Neural progenitor cell (in vitro differentiated cells): ENCODE data around the gene CPOX. TPM values are rescaled to one million over a fixed set of nuclear protein-coding genes. Genes with fewer than 3 reads are reported as not detected.

Experiments used
- DNase-seq: peaks from one replicate; pipeline ENCODE4 v3.0.0-alpha.2; 2016; ENCODE audit warnings: low spot score
- H2AFZ ChIP-seq: fragments of 200-600 bp; sonication (generic); replicated peaks from 2 replicates; pipeline ENCODE4 v1.6.1; 2016; ENCODE audit warnings: antibody characterized with exemption
- H3F3A ChIP-seq: fragments of 200-600 bp; sonication (generic); 2 replicates; pipeline ENCODE4 v1.6.1; 2016; ENCODE audit warnings: antibody characterized with exemption, low read depth
- H3K27ac ChIP-seq: fragments of 200-600 bp; sonication (generic); 2 replicates; pipeline ENCODE4 v1.5.1; 2016; ENCODE audit warnings: mild to moderate bottlenecking
- H3K27me3 ChIP-seq: fragments of 200-600 bp; sonication (generic); 2 replicates; pipeline ENCODE4 v1.6.1; 2016; ENCODE audit warnings: mild to moderate bottlenecking, moderate library complexity
- H3K36me3 ChIP-seq: fragments of 200-600 bp; sonication (generic); 2 replicates; pipeline ENCODE4 v1.5.1; 2016
- H3K4me1 ChIP-seq: fragments of 200-600 bp; sonication (generic); 2 replicates; pipeline ENCODE4 v1.6.1; 2016; ENCODE audit warnings: mixed run types
- H3K4me2 ChIP-seq: fragments of 200-600 bp; sonication (generic); 2 replicates; pipeline ENCODE4 v1.6.1; 2016
- H3K4me3 ChIP-seq: fragments of 200-600 bp; sonication (generic); 2 replicates; pipeline ENCODE4 v1.5.1; 2016
- H3K79me2 ChIP-seq: fragments of 200-600 bp; sonication (generic); 2 replicates; pipeline ENCODE4 v1.6.1; 2016; ENCODE audit warnings: low read depth
- H3K9ac ChIP-seq: fragments of 200-600 bp; sonication (generic); 2 replicates; pipeline ENCODE4 v1.6.1; 2016
- H3K9me3 ChIP-seq: fragments of 200-600 bp; sonication (generic); 2 replicates; pipeline ENCODE4 v1.5.1; 2016; ENCODE audit warnings: low read depth
- H4K20me1 ChIP-seq: fragments of 200-600 bp; sonication (generic); 2 replicates; pipeline ENCODE4 v1.6.1; 2016; ENCODE audit warnings: low read depth
- H3K27ac Mint-ChIP-seq: 3 replicates; pipeline ENCODE4 v1.8.0; 2021; ENCODE audit warnings: mixed read lengths
- H3K27me3 Mint-ChIP-seq: 2 replicates; pipeline ENCODE4 v1.8.0; 2022; ENCODE audit warnings: low read depth, mild to moderate bottlenecking, inconsistent platforms, moderate library complexity, mixed read lengths; ENCODE audit not compliant: insufficient read depth
- H3K36me3 Mint-ChIP-seq: 3 replicates; pipeline ENCODE4 v1.8.0; 2021; ENCODE audit warnings: mixed read lengths
- H3K4me1 Mint-ChIP-seq: 3 replicates; pipeline ENCODE4 v1.8.0; 2021; ENCODE audit warnings: mixed read lengths
- H3K4me3 Mint-ChIP-seq: 3 replicates; pipeline ENCODE4 v1.8.0; 2021; ENCODE audit warnings: mild to moderate bottlenecking, moderate library complexity, mixed read lengths
- H3K9me3 Mint-ChIP-seq: 3 replicates; pipeline ENCODE4 v1.8.0; 2020; ENCODE audit warnings: mixed read lengths
- EZH2 ChIP-seq: fragments of 200-600 bp; sonication (generic); IDR thresholded peaks from 2 replicates; pipeline ENCODE4 v1.6.1; 2017; ENCODE audit warnings: antibody characterized with exemption, mild to moderate bottlenecking, moderate library complexity
- EZH2phosphoT487 ChIP-seq: fragments of 200-600 bp; sonication (generic); IDR thresholded peaks from 2 replicates; pipeline ENCODE4 v1.6.1; 2017; ENCODE audit warnings: antibody characterized with exemption
- total RNA-seq: library from RNA; depleted of rRNA; stranded (reverse); fragments of >200 nt; gene quantifications from 2 replicates; pipeline ENCODE4 v1.2.3, GENCODE V29; 2015; ENCODE audit warnings: low replicate concordance
- TF ChIP-seq, protein P1 (sequence below): fragments of 200-600 bp; sonication (generic); IDR thresholded peaks from 2 replicates; pipeline ENCODE4 v1.5.1; 2017; ENCODE audit warnings: antibody characterized with exemption, mild to moderate bottlenecking

The CPOX gene
- total RNA-seq, 1 donor from 2014 or later = 31.3 TPM

DNA sequence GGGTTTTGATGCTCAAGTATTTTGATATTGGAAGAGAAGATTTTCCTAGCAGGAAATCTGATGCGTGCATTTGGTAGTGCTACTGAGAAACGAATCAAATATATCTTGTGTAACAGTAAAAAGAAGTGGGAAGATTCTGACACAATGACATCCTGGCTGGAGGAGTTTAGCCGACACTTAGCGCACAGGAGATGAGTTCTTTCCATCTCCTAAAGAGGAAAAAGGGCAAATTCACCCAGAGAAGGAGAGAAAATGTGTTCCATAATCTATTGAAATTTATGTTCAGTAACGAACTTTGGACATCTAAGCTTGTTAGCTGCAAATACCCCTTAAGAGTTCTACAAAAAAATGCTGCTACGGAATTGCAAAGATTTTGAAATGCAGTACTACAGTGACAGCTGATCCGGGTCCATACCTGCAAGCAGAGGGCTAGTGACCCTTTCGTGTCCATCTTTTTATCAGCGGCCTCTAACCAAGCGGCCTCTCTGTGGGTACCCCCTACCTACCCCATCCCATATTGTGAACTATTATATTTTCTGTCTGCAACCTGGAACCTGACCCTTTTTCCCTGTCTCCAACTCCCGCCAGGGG, 971 bp downstream of the CPOX start:
- Mint-ChIP-seq H3K9me3 (no peaks in the 10 kb centered on the region), H3K36me3 (peaks cover 14% of the 10 kb centered on the region), H3K4me3 (peak overlapping the region; percentile 94), H3K27ac (no peak overlapping the region), H3K4me1 (peaks cover 21% of the 10 kb centered on the region), H3K27me3 (peaks cover 3% of the 10 kb centered on the region)
- TF ChIP-seq, protein P1, sequence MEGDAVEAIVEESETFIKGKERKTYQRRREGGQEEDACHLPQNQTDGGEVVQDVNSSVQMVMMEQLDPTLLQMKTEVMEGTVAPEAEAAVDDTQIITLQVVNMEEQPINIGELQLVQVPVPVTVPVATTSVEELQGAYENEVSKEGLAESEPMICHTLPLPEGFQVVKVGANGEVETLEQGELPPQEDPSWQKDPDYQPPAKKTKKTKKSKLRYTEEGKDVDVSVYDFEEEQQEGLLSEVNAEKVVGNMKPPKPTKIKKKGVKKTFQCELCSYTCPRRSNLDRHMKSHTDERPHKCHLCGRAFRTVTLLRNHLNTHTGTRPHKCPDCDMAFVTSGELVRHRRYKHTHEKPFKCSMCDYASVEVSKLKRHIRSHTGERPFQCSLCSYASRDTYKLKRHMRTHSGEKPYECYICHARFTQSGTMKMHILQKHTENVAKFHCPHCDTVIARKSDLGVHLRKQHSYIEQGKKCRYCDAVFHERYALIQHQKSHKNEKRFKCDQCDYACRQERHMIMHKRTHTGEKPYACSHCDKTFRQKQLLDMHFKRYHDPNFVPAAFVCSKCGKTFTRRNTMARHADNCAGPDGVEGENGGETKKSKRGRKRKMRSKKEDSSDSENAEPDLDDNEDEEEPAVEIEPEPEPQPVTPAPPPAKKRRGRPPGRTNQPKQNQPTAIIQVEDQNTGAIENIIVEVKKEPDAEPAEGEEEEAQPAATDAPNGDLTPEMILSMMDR = no peak
- TF ChIP-seq EZH2phosphoT487 = no peak
- no peak for TF ChIP-seq EZH2
- Histone ChIP-seq H3K9ac (peak overlapping the region; percentile 3), H3K4me2 (peak overlapping the region; percentile 83), H2AFZ (no peak overlapping the region), H3K27me3 (no peaks in the 10 kb centered on the region), H3K4me3 (peak overlapping the region; percentile 92), H3K9me3 (no peaks in the 10 kb centered on the region), H3K4me1 (peaks cover 13% of the 10 kb centered on the region), H3F3A (peaks cover 5% of the 10 kb centered on the region), H3K36me3 (no peaks in the 10 kb centered on the region), H4K20me1 (peaks cover 16% of the 10 kb centered on the region), H3K27ac (no peak overlapping the region), H3K79me2 (peaks cover 15% of the 10 kb centered on the region)
- DNase-seq = no peak

DNA sequence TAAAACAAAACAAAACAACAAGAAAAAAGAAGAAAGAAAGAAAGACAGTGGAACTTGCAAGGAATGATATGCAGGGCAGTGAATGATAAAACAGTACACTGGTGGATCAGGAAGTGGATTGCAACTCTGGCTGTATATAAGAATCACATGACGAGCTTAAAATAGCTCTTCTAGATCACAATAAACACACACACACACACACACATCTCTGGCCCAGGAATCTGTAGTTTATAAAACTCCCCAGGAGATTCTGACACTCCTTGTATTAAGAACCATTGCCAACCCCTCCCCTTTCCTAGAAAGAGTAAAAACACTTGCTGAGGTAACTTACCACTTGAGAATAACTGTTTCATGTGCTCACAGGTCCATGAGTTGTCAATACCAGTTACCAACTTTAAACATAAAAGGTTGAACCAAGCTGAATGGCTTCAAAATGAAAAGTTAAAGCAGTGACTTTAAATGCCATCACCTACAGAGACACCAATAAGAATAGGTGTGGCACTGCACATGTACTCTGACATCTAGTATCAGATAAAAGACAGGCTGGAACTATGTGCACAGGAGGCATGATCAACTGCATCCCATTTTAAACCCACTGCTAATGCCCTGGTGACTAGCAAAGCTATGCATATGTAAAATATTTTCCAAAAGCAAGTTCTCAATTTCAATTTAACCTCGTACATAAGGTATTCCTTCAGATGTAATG, 3.9 kb downstream of the CPOX start:
- Histone ChIP-seq H3K4me1 (peaks cover 13% of the 10 kb centered on the region), H2AFZ (no peak overlapping the region), H3K4me3 (no peak overlapping the region), H3K36me3 (peaks cover 5% of the 10 kb centered on the region), H3K27ac (no peak overlapping the region), H3K4me2 (no peak overlapping the region), H3F3A (peaks cover 5% of the 10 kb centered on the region), H3K27me3 (no peaks in the 10 kb centered on the region), H3K9me3 (no peaks in the 10 kb centered on the region), H3K79me2 (peaks cover 15% of the 10 kb centered on the region), H4K20me1 (peaks cover 16% of the 10 kb centered on the region), H3K9ac (no peak overlapping the region)
- TF ChIP-seq EZH2 = no peak
- TF ChIP-seq, protein P1 = no peak
- no peak for TF ChIP-seq EZH2phosphoT487
- Mint-ChIP-seq H3K4me3 (no peak overlapping the region), H3K36me3 (peaks cover 27% of the 10 kb centered on the region), H3K27me3 (peaks cover 3% of the 10 kb centered on the region), H3K27ac (no peak overlapping the region), H3K4me1 (peaks cover 28% of the 10 kb centered on the region), H3K9me3 (no peaks in the 10 kb centered on the region)
- no peak for DNase-seq

DNA sequence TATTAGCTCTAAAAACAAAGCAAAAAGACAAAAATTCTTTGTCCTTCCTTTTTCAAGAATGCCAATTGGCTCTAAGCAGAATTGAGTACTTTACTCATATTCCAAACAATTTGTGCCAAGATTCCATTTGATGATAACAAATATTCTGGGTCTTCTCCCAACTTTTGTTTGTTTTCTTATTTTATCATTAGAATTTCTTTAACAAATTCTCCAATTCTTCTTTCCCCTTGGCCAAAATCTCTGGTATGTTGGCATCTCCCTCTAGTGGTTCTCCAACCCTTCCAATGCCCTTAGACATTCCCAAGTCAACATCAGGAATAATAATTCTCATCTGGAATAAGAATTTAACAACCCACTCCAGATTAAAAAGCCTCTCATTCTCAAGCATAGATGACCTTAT, 5.3 kb downstream of the CPOX start:
- no peaks in the 10 kb centered on the region for H3K9me3 ChIP-seq
- no peak overlapping the region for H2AFZ ChIP-seq
- peaks cover 5% of the 10 kb centered on the region for H3K36me3 ChIP-seq
- H3K9me3 Mint-ChIP-seq = no peaks in the 10 kb centered on the region
- H3K36me3 Mint-ChIP-seq = peaks cover 32% of the 10 kb centered on the region
- no peak overlapping the region for H3K4me3 ChIP-seq
- no peak overlapping the region for H3K27ac Mint-ChIP-seq
- H3K4me2 ChIP-seq = no peak overlapping the region
- H3F3A ChIP-seq = no peaks in the 10 kb centered on the region
- no peak overlapping the region for H3K9ac ChIP-seq
- no peaks in the 10 kb centered on the region for H3K27me3 Mint-ChIP-seq
- H3K27me3 ChIP-seq = no peaks in the 10 kb centered on the region
- H3K4me1 ChIP-seq = peaks cover 13% of the 10 kb centered on the region
- no peak for DNase-seq
- H3K4me3 Mint-ChIP-seq = no peak overlapping the region
- TF ChIP-seq EZH2phosphoT487 = no peak
- TF ChIP-seq, protein P1 = peak; percentile 37
- peaks cover 16% of the 10 kb centered on the region for H4K20me1 ChIP-seq
- H3K4me1 Mint-ChIP-seq = peaks cover 23% of the 10 kb centered on the region
- H3K27ac ChIP-seq = no peak overlapping the region
- H3K79me2 ChIP-seq = peaks cover 15% of the 10 kb centered on the region
